HCT116 (cell line): ENCODE data around the gene TMEM131.
"Not testable (repeated sequence)": the region's sequence is repeated elsewhere in the genome, so short reads cannot be mapped to it uniquely, and the experiment has no call there.

Experiments used
- CEBPB ChIP-seq: IDR thresholded peaks from 2 replicates; pipeline ENCODE4 v1.6.1; 2012; ENCODE audit warnings: low read depth
- CTCF ChIP-seq, 3 experiments: fragments of 200-600 bp in 1 of 3; sonication (generic) in 1 of 3; IDR thresholded peaks in 2 of 3; conservative IDR thresholded peaks in 1 of 3; 2 replicates each; pipeline ENCODE4 v1.5.1; 2012 to 2017; ENCODE audit warnings: low read depth in 2 of 3, low read length in 2 of 3, antibody characterized with exemption in 1 of 3, borderline replicate concordance in 1 of 3, control low read depth in 1 of 3, mild to moderate bottlenecking in 1 of 3, mixed read lengths in 1 of 3, mixed run types in 1 of 3, moderate library complexity in 1 of 3; ENCODE audit not compliant: insufficient read depth in 1 of 3
- EZH2 ChIP-seq: fragments of 200-600 bp; sonication (generic); IDR thresholded peaks from 2 replicates; pipeline ENCODE4 v1.6.1; 2017; ENCODE audit warnings: antibody characterized with exemption, mixed run types
- POLR2A ChIP-seq: IDR thresholded peaks from 2 replicates; pipeline ENCODE4 v1.7.0; 2011; ENCODE audit warnings: borderline replicate concordance; ENCODE audit not compliant: insufficient read depth, insufficient read length; ENCODE audit errors: extremely low read depth

GRCh38 chr2:97821862-97822261 is 173.9 kb downstream of the TMEM131 start:
- not testable (repeated sequence) for TF ChIP-seq CTCF (IDR thresholded peaks at IDR 0.05 in 2 of 3, conservative IDR thresholded peaks at IDR 0.05 in 1 of 3; ENCODE audit: borderline replicate concordance in 1 of 3, insufficient read depth in 1 of 3, low read depth in 2 of 3, low read length in 2 of 3); CEBPB; EZH2; POLR2A
